Ovary (tissue), 3 donors: ENCODE data around the gene TREML4.

ENCODE experiments used
- POLR2A ChIP-seq: fragments of 450-650 bp; IDR thresholded peaks from one replicate; pipeline ENCODE4 v1.6.1; 2017; ENCODE audit warnings: antibody characterized with exemption, mild to moderate bottlenecking, moderate library complexity
- TF ChIP-seq, protein P1 (sequence below), 3 donors: fragments of 450-650 bp in 2 of 3; fragments of 200-600 bp in 1 of 3; IDR thresholded peaks; one replicate each; pipeline versions ENCODE4 v1.5.1 to v1.8.0; 2016 to 2022; ENCODE audit warnings: antibody characterized with exemption in 3 of 3, mild to moderate bottlenecking in 1 of 3
- donor health status: DM: no; HTN: no; CAD: no.

DNA sequence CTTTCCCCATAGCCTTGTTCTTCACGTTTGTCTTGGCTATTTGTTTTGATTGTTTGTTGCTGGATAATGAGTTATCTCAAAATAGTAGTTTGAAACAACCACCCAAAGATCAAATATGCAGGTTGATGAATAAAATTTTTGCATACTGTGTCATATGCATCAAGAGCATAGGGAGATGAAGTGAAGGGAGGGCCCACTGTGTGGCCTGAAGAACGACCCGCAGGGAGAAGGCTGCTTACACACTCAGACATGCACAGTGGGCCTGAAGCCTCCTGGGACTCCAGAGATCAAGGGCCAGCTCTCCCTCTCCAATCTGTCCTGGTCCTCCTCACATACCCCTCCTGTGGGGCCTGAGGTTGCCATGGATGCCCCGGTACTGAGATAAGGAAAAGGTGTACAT is 49.0 kb upstream of the TREML4 start:
- TF ChIP-seq, protein P1, sequence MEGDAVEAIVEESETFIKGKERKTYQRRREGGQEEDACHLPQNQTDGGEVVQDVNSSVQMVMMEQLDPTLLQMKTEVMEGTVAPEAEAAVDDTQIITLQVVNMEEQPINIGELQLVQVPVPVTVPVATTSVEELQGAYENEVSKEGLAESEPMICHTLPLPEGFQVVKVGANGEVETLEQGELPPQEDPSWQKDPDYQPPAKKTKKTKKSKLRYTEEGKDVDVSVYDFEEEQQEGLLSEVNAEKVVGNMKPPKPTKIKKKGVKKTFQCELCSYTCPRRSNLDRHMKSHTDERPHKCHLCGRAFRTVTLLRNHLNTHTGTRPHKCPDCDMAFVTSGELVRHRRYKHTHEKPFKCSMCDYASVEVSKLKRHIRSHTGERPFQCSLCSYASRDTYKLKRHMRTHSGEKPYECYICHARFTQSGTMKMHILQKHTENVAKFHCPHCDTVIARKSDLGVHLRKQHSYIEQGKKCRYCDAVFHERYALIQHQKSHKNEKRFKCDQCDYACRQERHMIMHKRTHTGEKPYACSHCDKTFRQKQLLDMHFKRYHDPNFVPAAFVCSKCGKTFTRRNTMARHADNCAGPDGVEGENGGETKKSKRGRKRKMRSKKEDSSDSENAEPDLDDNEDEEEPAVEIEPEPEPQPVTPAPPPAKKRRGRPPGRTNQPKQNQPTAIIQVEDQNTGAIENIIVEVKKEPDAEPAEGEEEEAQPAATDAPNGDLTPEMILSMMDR (IDR thresholded peaks at IDR 0.05) = no peak
- no peak for TF ChIP-seq POLR2A
